Endothelial cell of umbilical vein (primary cell): ENCODE measurements around the gene SEMA6A. TPM values are rescaled to one million over a fixed set of nuclear protein-coding genes. Genes with fewer than 3 reads are reported as not detected.

Experiments
- BruUV-seq: library from RNA; stranded (reverse); fragments of 400-500 nt; replicated peaks from 2 replicates; lab custom pipeline; 2021; lab: Mats Ljungman, UMichigan
- CTCF ChIA-PET: fragments of 300-600, 350-600 bp; sonication (Branson Sonifier 250); formaldehyde crosslinking; loops from one replicate; lab custom pipeline; 2021; ENCODE audit warnings: antibody characterized with exemption, inconsistent platforms; lab: Charles Lee
- POLR2A ChIA-PET: fragments of 300-600, 350-600 bp; sonication (Branson Sonifier 250); formaldehyde crosslinking; loops from one replicate; lab custom pipeline; 2021; ENCODE audit warnings: antibody characterized with exemption, inconsistent platforms; lab: Charles Lee
- DNase-seq: peaks from one replicate; pipeline ENCODE4 v3.0.0-alpha.2; 2011; ENCODE audit warnings: low read depth, low spot score
- FAIRE-seq: peaks from 2 replicates; lab custom pipeline; 2011; peaks lifted over from hg19 to GRCh38; lab: Jason Lieb, UNC
- H2AFZ ChIP-seq: 2 replicates; pipeline ENCODE4 v1.6.0; 2012; ENCODE audit warnings: low read depth, low read length, control low read depth, inconsistent platforms
- H3K27ac ChIP-seq: 2 replicates; pipeline ENCODE4 v1.5.1; 2011; ENCODE audit warnings: low read depth, mild to moderate bottlenecking, control low read depth, low read length, moderate library complexity; ENCODE audit not compliant: insufficient read depth
- H3K27me3 ChIP-seq, 2 experiments: 2 replicates each; pipeline versions ENCODE4 v1.6.0 to v1.6.1; 2011; ENCODE audit warnings: low read length in 2 of 2, mixed read lengths in 1 of 2; ENCODE audit not compliant: control insufficient read depth in 2 of 2, insufficient read depth in 2 of 2
- H3K36me3 ChIP-seq, 2 experiments: 2 replicates in 1 of 2; 3 replicates in 1 of 2; pipeline ENCODE4 v1.5.1; 2011; ENCODE audit warnings: low read length in 2 of 2, mild to moderate bottlenecking in 1 of 2, moderate library complexity in 1 of 2; ENCODE audit not compliant: control insufficient read depth in 2 of 2, insufficient read depth in 2 of 2; ENCODE audit errors: extremely low read depth in 1 of 2
- H3K4me1 ChIP-seq: 3 replicates; pipeline ENCODE4 v1.5.1; 2011; ENCODE audit warnings: mild to moderate bottlenecking, low read length; ENCODE audit not compliant: control insufficient read depth, insufficient read depth; ENCODE audit errors: extremely low read depth
- H3K4me2 ChIP-seq: 2 replicates; pipeline ENCODE4 v1.6.1; 2011; ENCODE audit warnings: low read length, control low read depth, mixed read lengths; ENCODE audit not compliant: insufficient read depth
- H3K4me3 ChIP-seq, 3 experiments: fragments of 200-600 bp in 1 of 3; sonication (generic), shearing (Covaris generic) in 1 of 3; replicated peaks in 1 of 3; 2 replicates each; pipeline ENCODE4 v1.5.1; 2011 to 2016; ENCODE audit warnings: control low read depth in 3 of 3, low read length in 3 of 3, mild to moderate bottlenecking in 2 of 3, inconsistent platforms in 1 of 3, low read depth in 1 of 3, moderate library complexity in 1 of 3; ENCODE audit not compliant: insufficient read depth in 1 of 3
- H3K79me2 ChIP-seq: 2 replicates; pipeline ENCODE4 v1.6.0; 2012; ENCODE audit warnings: low read length, inconsistent platforms; ENCODE audit not compliant: control insufficient read depth, insufficient read depth
- H3K9ac ChIP-seq: replicated peaks from 2 replicates; pipeline ENCODE3; 2011; ENCODE audit warnings: low read length, control low read depth; ENCODE audit not compliant: insufficient read depth; ENCODE audit errors: extremely low read depth
- H3K9me1 ChIP-seq: replicated peaks from 3 replicates; pipeline ENCODE4 v1.6.0; 2011; ENCODE audit warnings: mild to moderate bottlenecking, low read length; ENCODE audit not compliant: control insufficient read depth, insufficient read depth; ENCODE audit errors: extremely low read depth
- H3K9me3 ChIP-seq: replicated peaks from 2 replicates; pipeline ENCODE4 v1.5.1; 2012; ENCODE audit warnings: low read length, inconsistent platforms; ENCODE audit not compliant: control insufficient read depth, insufficient read depth
- H4K20me1 ChIP-seq: replicated peaks from 2 replicates; pipeline ENCODE3; 2011; ENCODE audit warnings: mild to moderate bottlenecking, low read length; ENCODE audit not compliant: control insufficient read depth, insufficient read depth; ENCODE audit errors: extremely low read depth
- EZH2 ChIP-seq: IDR thresholded peaks from 2 replicates; pipeline ENCODE4 v1.6.1; 2012; ENCODE audit warnings: borderline replicate concordance, low read depth, mild to moderate bottlenecking, moderate library complexity, low read length, inconsistent platforms; ENCODE audit not compliant: severe bottlenecking
- FOS ChIP-seq: IDR thresholded peaks from 2 replicates; pipeline ENCODE4 v1.6.1; 2011; ENCODE audit warnings: mild to moderate bottlenecking, low read length, moderate library complexity, borderline replicate concordance; ENCODE audit not compliant: insufficient read depth
- GATA2 ChIP-seq: IDR thresholded peaks from 2 replicates; pipeline ENCODE4 v1.7.0; 2011; ENCODE audit warnings: low read depth, mild to moderate bottlenecking, moderate library complexity, mixed read lengths, low read length; ENCODE audit not compliant: insufficient read length, insufficient read depth
- JUN ChIP-seq: IDR thresholded peaks from 2 replicates; pipeline ENCODE4 v1.6.1; 2011; ENCODE audit warnings: borderline replicate concordance, low read depth; ENCODE audit not compliant: insufficient read length, insufficient read depth
- MYC ChIP-seq: IDR thresholded peaks from one replicate; pipeline ENCODE4 v1.6.1; 2011; ENCODE audit warnings: mild to moderate bottlenecking, low read depth, low read length
- POLR2A ChIP-seq: IDR thresholded peaks from 2 replicates; pipeline ENCODE4 v1.6.1; 2012; ENCODE audit warnings: low read depth, mild to moderate bottlenecking, control low read depth, low read length
- POLR2AphosphoS5 ChIP-seq: IDR thresholded peaks from 2 replicates; pipeline ENCODE4 v1.6.1; 2012; ENCODE audit warnings: low read depth, mild to moderate bottlenecking, control low read depth, low read length, moderate library complexity; ENCODE audit not compliant: insufficient read depth
- dilution Hi-C: fragments of 300-500 bp; cut with MboI; formaldehyde crosslinking; loops from one replicate; pipeline ENCODE4 v1.15.0; 2019; ENCODE audit warnings: low sequenced_read_pairs; ENCODE audit not compliant: extremely low pct_ligation_motif_present
- intact Hi-C: fragments of 100-400 bp; cut with micrococcal nuclease; formaldehyde crosslinking; loops from one replicate; pipeline ENCODE4 v1.10.0; 2022
- polyA plus RNA-seq, 4 experiments: library from polyadenylated mRNA; depleted of rRNA in 3 of 4; stranded (reverse) in 3 of 4; unstranded in 1 of 4; fragments of >200 nt; gene quantifications; 2 replicates each; pipeline versions ENCODE4 v1.2.1 to v1.2.3, GENCODE V29; 2011 to 2012; ENCODE audit warnings: missing spikeins in 1 of 4
- total RNA-seq: library from RNA; stranded (reverse); gene quantifications from 2 replicates; pipeline ENCODE4 v1.2.3, GENCODE V29; 2021
- TF ChIP-seq, protein P1 (sequence below), 2 donors: IDR thresholded peaks; 1 replicate in 1 of 2; 2 replicates in 1 of 2; pipeline ENCODE4 v1.5.1; 2011; ENCODE audit warnings: low read length in 2 of 2, mild to moderate bottlenecking in 2 of 2, moderate library complexity in 2 of 2, control low read depth in 1 of 2, inconsistent platforms in 1 of 2, low read depth in 1 of 2; ENCODE audit not compliant: insufficient read depth in 1 of 2; ENCODE audit errors: extremely low read depth in 1 of 2
- TF ChIP-seq, protein P2 (sequence below): IDR thresholded peaks from 2 replicates; pipeline ENCODE4 v1.6.1; 2011; ENCODE audit not compliant: insufficient read depth, insufficient read length

SEMA6A gene
- total and polyA plus RNA-seq, 2 donors (not counting 3 experiments of a cell fraction or from before 2014, with no cell fraction given), result 0.43 to 1.5 TPM

DNA sequence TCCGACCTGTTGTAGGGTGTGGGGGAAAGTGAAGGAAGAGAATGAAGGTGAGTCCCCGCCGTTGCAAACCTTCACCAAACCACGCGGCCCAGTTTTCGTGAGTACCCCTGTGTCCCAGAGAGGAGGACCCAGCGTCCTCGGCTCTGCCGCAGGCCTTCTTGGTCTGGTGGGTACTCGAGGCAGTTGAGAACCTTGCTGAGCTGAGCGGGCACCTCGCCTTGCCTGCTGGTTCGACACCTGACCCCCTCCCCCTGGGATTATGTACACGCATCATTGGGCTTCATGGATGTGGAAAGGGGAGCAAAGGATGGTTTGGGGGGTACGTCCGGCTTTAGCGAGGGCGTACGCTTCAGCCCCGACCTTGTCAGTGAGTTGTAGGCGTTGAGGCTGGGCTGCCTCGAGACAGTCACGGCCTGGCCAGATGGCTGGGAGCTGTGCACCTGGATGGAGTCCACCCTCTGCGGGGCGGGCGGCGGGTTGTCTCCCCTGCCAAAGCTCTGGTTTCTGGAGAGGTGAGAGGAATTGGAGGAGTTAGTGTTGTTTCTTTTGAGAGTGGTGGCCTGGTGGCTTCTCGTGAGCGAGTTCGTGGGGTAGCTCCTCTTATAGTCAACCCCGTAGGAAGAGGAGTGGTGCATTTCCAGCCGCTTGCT, 128.1 kb downstream of the SEMA6A start:
- no TSS peak for BruUV-seq

More for the DNA sequence above, 128.1 kb downstream of the SEMA6A start:
- dilution Hi-C loops, result no loop called here
- Histone ChIP-seq H3K9me3 (no peaks in the 10 kb centered on the region), H3K9ac (no peak overlapping the region), H2AFZ (no peak overlapping the region), H3K4me2 (no peak overlapping the region), H3K27me3 (no peaks in the 10 kb centered on the region), H3K9me1 (no peaks in the 10 kb centered on the region), H3K4me3 (no peak overlapping the region), H3K4me1 (no peaks in the 10 kb centered on the region), H4K20me1 (no peaks in the 10 kb centered on the region), H3K79me2 (no peaks in the 10 kb centered on the region), H3K36me3 (no peaks in the 10 kb centered on the region), H3K27ac (no peak overlapping the region)
- FAIRE-seq (no peak), DNase-seq (no peak)
- intact Hi-C loops, result no loop called here
- ChIA-PET POLR2A (no interaction called here), CTCF (no interaction called here)
- TF ChIP-seq GATA2 (no peak), FOS (no peak), POLR2AphosphoS5 (no peak), JUN (no peak), EZH2 (no peak), MYC (no peak), POLR2A (no peak)
- TF ChIP-seq, protein P1, sequence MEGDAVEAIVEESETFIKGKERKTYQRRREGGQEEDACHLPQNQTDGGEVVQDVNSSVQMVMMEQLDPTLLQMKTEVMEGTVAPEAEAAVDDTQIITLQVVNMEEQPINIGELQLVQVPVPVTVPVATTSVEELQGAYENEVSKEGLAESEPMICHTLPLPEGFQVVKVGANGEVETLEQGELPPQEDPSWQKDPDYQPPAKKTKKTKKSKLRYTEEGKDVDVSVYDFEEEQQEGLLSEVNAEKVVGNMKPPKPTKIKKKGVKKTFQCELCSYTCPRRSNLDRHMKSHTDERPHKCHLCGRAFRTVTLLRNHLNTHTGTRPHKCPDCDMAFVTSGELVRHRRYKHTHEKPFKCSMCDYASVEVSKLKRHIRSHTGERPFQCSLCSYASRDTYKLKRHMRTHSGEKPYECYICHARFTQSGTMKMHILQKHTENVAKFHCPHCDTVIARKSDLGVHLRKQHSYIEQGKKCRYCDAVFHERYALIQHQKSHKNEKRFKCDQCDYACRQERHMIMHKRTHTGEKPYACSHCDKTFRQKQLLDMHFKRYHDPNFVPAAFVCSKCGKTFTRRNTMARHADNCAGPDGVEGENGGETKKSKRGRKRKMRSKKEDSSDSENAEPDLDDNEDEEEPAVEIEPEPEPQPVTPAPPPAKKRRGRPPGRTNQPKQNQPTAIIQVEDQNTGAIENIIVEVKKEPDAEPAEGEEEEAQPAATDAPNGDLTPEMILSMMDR (IDR thresholded peaks at IDR 0.05; ENCODE audit: extremely low read depth in 1 of 2, insufficient read depth in 1 of 2, low read depth in 1 of 2, low read length in 2 of 2), result no peak
- TF ChIP-seq, protein P2, sequence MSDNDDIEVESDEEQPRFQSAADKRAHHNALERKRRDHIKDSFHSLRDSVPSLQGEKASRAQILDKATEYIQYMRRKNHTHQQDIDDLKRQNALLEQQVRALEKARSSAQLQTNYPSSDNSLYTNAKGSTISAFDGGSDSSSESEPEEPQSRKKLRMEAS, result no peak
